IPS-NIHi7 (cell line): ENCODE results near the gene CLEC2A.
"Not testable (repeated sequence)": the region's sequence is repeated elsewhere in the genome, so short reads cannot be mapped to it uniquely, and the experiment has no call there.

ENCODE experiments used
- DNase-seq: peaks from one replicate; pipeline ENCODE4 v3.0.0; 2012; ENCODE audit warnings: mixed read lengths; ENCODE audit errors: extremely low spot score

The CLEC2A gene

GRCh38 chr12:9881988-9882387 is 50.2 kb downstream of the CLEC2A start:
- DNase-seq, result no peak

- no peak for DNase-seq
Observed at GRCh38 chr12:9881246-9881645, 50.9 kb downstream of the CLEC2A start, which contains the start of gene KLRF2. Gene KLRF2, plus strand, starts transcription at chr12:9881489. Its CDS starts 107 bp downstream, at chr12:9881596.

GRCh38 chr12:9880532-9881078 is 51.6 kb downstream of the CLEC2A start:
- no peak for DNase-seq

- DNase-seq, result not testable (repeated sequence)
Observed at GRCh38 chr12:9876120-9876519, 56.0 kb downstream of the CLEC2A start.

- peak; percentile 11 for DNase-seq
Observed at GRCh38 chr12:9872742-9873141, 59.4 kb downstream of the CLEC2A start.

- no peak for DNase-seq
Observed at GRCh38 chr12:9872162-9872561, 60.0 kb downstream of the CLEC2A start.

- no peak for DNase-seq
Observed at GRCh38 chr12:9870286-9870866, 61.8 kb downstream of the CLEC2A start.

GRCh38 chr12:9869307-9870161 is 62.6 kb downstream of the CLEC2A start, which contains the start of gene CLEC2B:
Gene CLEC2B, minus strand, starts transcription at chr12:9869354.
- DNase-seq, result no peak

GRCh38 chr12:9868951-9869306 is 63.2 kb downstream of the CLEC2A start:
- DNase-seq, result no peak

GRCh38 chr12:9868311-9868801 is 63.8 kb downstream of the CLEC2A start:
- DNase-seq, result no peak

- DNase-seq, result no peak
Observed at GRCh38 chr12:9867531-9867930, 64.6 kb downstream of the CLEC2A start.

GRCh38 chr12:9866860-9867269 is 65.3 kb downstream of the CLEC2A start:
- DNase-seq, result no peak

GRCh38 chr12:9864913-9865675 is 67.1 kb downstream of the CLEC2A start:
- DNase-seq, result no peak
